ENCODE measurements around the gene TCEA3. TPM values are rescaled to one million over a fixed set of nuclear protein-coding genes. Genes with fewer than 3 reads are reported as not detected.
A peak's percentile ranks its signal among the peaks of the same experiment; 100 is the strongest.

Gene TCEA3
- total and polyA plus RNA-seq, 2 experiments from 2014 or later, result not detected

- Histone ChIP-seq H3K4me1 (ENCODE audit: insufficient read depth) (peaks cover 30% of the 10 kb centered on the region), H3F3A (replicated peaks; ENCODE audit: low read depth) (peaks cover 20% of the 10 kb centered on the region; the same call in 1 of the 2 replicates), H3K27ac (ENCODE audit: low read depth) (no peak within 1 kb of the TSS), H3K27me3 (ENCODE audit: insufficient read depth) (peaks cover 90% of the 10 kb centered on the region), H3K36me3 (ENCODE audit: insufficient read depth) (no peaks in the 10 kb centered on the region), H2AFZ (peak within 1 kb of the TSS; percentile 99), H4K20me1 (replicated peaks; ENCODE audit: insufficient read depth) (peaks cover 39% of the 10 kb centered on the region), H3K79me2 (replicated peaks; ENCODE audit: insufficient read depth) (no peaks in the 10 kb centered on the region), H3K4me3 (peak within 1 kb of the TSS; percentile 93), H3K4me2 (peak within 1 kb of the TSS; percentile 98), H3K9me2 (ENCODE audit: insufficient read depth) (no peaks in the 10 kb centered on the region)
- Mint-ChIP-seq H3K27ac (peak within 1 kb of the TSS; percentile 95), H3K4me1 (peaks cover 37% of the 10 kb centered on the region), H3K36me3 (ENCODE audit: low read depth) (peaks cover 7% of the 10 kb centered on the region; the same call in 2 of the 3 replicates), H3K9me3 (peaks cover 13% of the 10 kb centered on the region), H3K27me3 (ENCODE audit: insufficient read depth, low read depth, poor library complexity) (peaks cover 96% of the 10 kb centered on the region), H3K4me3 (peak within 1 kb of the TSS; percentile 89)
- ATAC-seq (no peak), DNase-seq (ENCODE audit: low spot score) (peak; percentile 34)
- no peak for TF ChIP-seq REST (IDR thresholded peaks at IDR 0.05; ENCODE audit: unreplicated experiment)
- TF ChIP-seq NANOG (IDR thresholded peaks at IDR 0.05; ENCODE audit: borderline replicate concordance), result no peak
- no peak for TF ChIP-seq POLR2AphosphoS5 (IDR thresholded peaks at IDR 0.05; ENCODE audit: low read depth)
- TF ChIP-seq JUNB (IDR thresholded peaks at IDR 0.05; ENCODE audit: unreplicated experiment), result no peak
- no peak for TF ChIP-seq CREB1 (CRISPR knock-in tag; IDR thresholded peaks at IDR 0.05; ENCODE audit: low read depth)
- no peak for TF ChIP-seq EZH2 (IDR thresholded peaks at IDR 0.05; ENCODE audit: low read depth, unreplicated experiment)
- TF ChIP-seq ZNF331 (CRISPR knock-in tag; IDR thresholded peaks at IDR 0.05; ENCODE audit: low read depth), result no peak
- TF ChIP-seq STAT1 (IDR thresholded peaks at IDR 0.05; ENCODE audit: unreplicated experiment), result no peak
- TF ChIP-seq ETS1 (IDR thresholded peaks at IDR 0.05), result no peak
- no peak for TF ChIP-seq ZNF114 (CRISPR knock-in tag; IDR thresholded peaks at IDR 0.05)
- no peak for TF ChIP-seq CTCF (conservative IDR thresholded peaks at IDR 0.05; ENCODE audit: low read depth in 2 of 2)
- no peak for TF ChIP-seq ZNF462 (CRISPR knock-in tag; IDR thresholded peaks at IDR 0.05)
- no peak for TF ChIP-seq EZH2phosphoT487 (IDR thresholded peaks at IDR 0.05; ENCODE audit: unreplicated experiment)
Observed at GRCh38 chr1:23369335-23370013, 55.1 kb downstream of the TCEA3 start, which contains the start of gene ZNF436. Gene ZNF436 (minus strand): TSS chr1:23369836. CDS start chr1:23368005, 1,831 bp downstream.
